Osteoblast (primary cell): ENCODE results near the gene CHCHD3. TPM values are rescaled to one million over a fixed set of nuclear protein-coding genes. Genes with fewer than 3 reads are reported as not detected.
"Not testable (repeated sequence)": the region's sequence is repeated elsewhere in the genome, so short reads cannot be mapped to it uniquely, and the experiment has no call there.

ENCODE experiments used
- DNase-seq: peaks from one replicate; pipeline ENCODE4 v3.0.0; 2011; ENCODE audit warnings: low spot score, mixed read lengths; ENCODE audit not compliant: insufficient read length; ENCODE audit errors: missing footprints
- H2AFZ ChIP-seq: 2 replicates; pipeline ENCODE4 v1.6.0; 2011; ENCODE audit warnings: mild to moderate bottlenecking, low read length
- H3K27ac ChIP-seq: 2 replicates; pipeline ENCODE4 v1.5.1; 2011; ENCODE audit warnings: mild to moderate bottlenecking, low read depth, low read length, moderate library complexity
- H3K27me3 ChIP-seq: 2 replicates; pipeline ENCODE4 v1.6.0; 2012; ENCODE audit warnings: mild to moderate bottlenecking, control low read depth, inconsistent platforms, low read length, moderate library complexity; ENCODE audit not compliant: insufficient read depth
- H3K36me3 ChIP-seq: 2 replicates; pipeline ENCODE4 v1.5.1; 2011; ENCODE audit warnings: mild to moderate bottlenecking, low read length, control low read depth, moderate library complexity; ENCODE audit not compliant: insufficient read depth
- H3K4me1 ChIP-seq: 2 replicates; pipeline ENCODE4 v1.5.1; 2011; ENCODE audit warnings: mild to moderate bottlenecking, low read length, control low read depth, moderate library complexity; ENCODE audit not compliant: insufficient read depth
- H3K4me2 ChIP-seq: 2 replicates; pipeline ENCODE4 v1.6.0; 2011; ENCODE audit warnings: mild to moderate bottlenecking, low read length; ENCODE audit not compliant: insufficient read depth
- H3K4me3 ChIP-seq: fragments of 200-600 bp; sonication (generic); 3 replicates; pipeline ENCODE4 v1.5.1; 2012; ENCODE audit warnings: mild to moderate bottlenecking, low read length, inconsistent platforms; ENCODE audit not compliant: insufficient read depth
- H3K79me2 ChIP-seq: 2 replicates; pipeline ENCODE4 v1.6.0; 2012; ENCODE audit warnings: mild to moderate bottlenecking, low read length, control low read depth, inconsistent platforms; ENCODE audit not compliant: insufficient read depth
- H3K9me3 ChIP-seq: 2 replicates; pipeline ENCODE4 v1.5.1; 2011; ENCODE audit warnings: low read depth, low read length, control low read depth
- H4K20me1 ChIP-seq: 2 replicates; pipeline ENCODE4 v1.6.0; 2012; ENCODE audit warnings: mild to moderate bottlenecking, low read length, control low read depth; ENCODE audit not compliant: insufficient read depth
- total RNA-seq: library from RNA; depleted of rRNA; stranded (reverse); fragments of >200 nt; gene quantifications from 2 replicates; pipeline ENCODE4 v1.2.3, GENCODE V29; 2012
- TF ChIP-seq, protein P1 (sequence below): IDR thresholded peaks from 2 replicates; pipeline ENCODE4 v1.5.1; 2011; ENCODE audit warnings: mild to moderate bottlenecking, low read depth, low read length, moderate library complexity; ENCODE audit errors: extremely low read depth

The CHCHD3 gene
- total RNA-seq, 1 donor: 89.8 TPM

DNA sequence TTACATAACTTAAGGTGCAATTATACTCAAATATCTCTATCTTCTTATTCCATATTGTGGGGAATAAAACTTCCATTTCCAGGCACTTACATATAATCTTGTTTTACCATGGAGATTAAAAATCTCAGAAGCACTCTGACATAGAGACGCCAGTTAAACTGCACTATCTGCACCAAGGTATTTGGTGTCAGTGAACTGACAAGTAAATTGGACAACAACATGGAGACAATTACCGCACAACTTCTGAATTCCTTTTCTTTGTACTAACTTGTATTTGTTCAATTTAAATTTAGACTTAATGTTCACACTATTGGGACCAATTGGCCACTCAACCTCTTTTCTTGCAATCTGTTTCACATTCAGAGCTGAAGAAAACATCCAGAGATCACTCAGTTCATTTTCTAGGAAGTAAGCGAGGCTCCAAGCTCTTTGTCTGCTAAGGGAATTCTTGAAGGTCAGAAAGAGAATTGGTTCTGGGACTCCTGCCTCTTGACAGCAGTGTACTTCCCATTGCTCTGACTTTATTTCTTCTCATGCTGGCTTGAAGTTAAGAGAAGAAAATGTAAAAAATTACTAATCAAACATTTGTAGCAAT is 184.7 kb downstream of the CHCHD3 start:
- Histone ChIP-seq H3K4me1 (no peaks in the 10 kb centered on the region), H3K27me3 (no peaks in the 10 kb centered on the region), H3K79me2 (no peaks in the 10 kb centered on the region), H3K27ac (no peak overlapping the region), H2AFZ (no peak overlapping the region), H4K20me1 (no peaks in the 10 kb centered on the region), H3K36me3 (no peaks in the 10 kb centered on the region), H3K4me3 (no peak overlapping the region), H3K4me2 (no peak overlapping the region), H3K9me3 (no peaks in the 10 kb centered on the region)
- no peak for DNase-seq
- TF ChIP-seq, protein P1, sequence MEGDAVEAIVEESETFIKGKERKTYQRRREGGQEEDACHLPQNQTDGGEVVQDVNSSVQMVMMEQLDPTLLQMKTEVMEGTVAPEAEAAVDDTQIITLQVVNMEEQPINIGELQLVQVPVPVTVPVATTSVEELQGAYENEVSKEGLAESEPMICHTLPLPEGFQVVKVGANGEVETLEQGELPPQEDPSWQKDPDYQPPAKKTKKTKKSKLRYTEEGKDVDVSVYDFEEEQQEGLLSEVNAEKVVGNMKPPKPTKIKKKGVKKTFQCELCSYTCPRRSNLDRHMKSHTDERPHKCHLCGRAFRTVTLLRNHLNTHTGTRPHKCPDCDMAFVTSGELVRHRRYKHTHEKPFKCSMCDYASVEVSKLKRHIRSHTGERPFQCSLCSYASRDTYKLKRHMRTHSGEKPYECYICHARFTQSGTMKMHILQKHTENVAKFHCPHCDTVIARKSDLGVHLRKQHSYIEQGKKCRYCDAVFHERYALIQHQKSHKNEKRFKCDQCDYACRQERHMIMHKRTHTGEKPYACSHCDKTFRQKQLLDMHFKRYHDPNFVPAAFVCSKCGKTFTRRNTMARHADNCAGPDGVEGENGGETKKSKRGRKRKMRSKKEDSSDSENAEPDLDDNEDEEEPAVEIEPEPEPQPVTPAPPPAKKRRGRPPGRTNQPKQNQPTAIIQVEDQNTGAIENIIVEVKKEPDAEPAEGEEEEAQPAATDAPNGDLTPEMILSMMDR: no peak

- no peaks in the 10 kb centered on the region for H3K4me1 ChIP-seq
- no peak overlapping the region for H3K4me3 ChIP-seq
- H3K79me2 ChIP-seq: no peaks in the 10 kb centered on the region
- H2AFZ ChIP-seq: no peak overlapping the region
- no peaks in the 10 kb centered on the region for H4K20me1 ChIP-seq
- no peak for DNase-seq
- H3K27me3 ChIP-seq: no peaks in the 10 kb centered on the region
- no peak overlapping the region for H3K4me2 ChIP-seq
- no peaks in the 10 kb centered on the region for H3K36me3 ChIP-seq
- H3K9me3 ChIP-seq: no peaks in the 10 kb centered on the region
- TF ChIP-seq, protein P1: no peak
- H3K27ac ChIP-seq: no peak overlapping the region
Measured at GRCh38 chr7:132895231-132895630, 186.7 kb downstream of the CHCHD3 start.

- Histone ChIP-seq H4K20me1 (no peaks in the 10 kb centered on the region), H2AFZ (no peak overlapping the region), H3K27ac (no peak overlapping the region), H3K4me2 (no peak overlapping the region), H3K4me3 (no peak overlapping the region), H3K9me3 (no peaks in the 10 kb centered on the region), H3K27me3 (no peaks in the 10 kb centered on the region), H3K36me3 (no peaks in the 10 kb centered on the region), H3K79me2 (no peaks in the 10 kb centered on the region), H3K4me1 (no peaks in the 10 kb centered on the region)
- no peak for DNase-seq
- TF ChIP-seq, protein P1: no peak
Measured at GRCh38 chr7:132893560-132893959, 188.3 kb downstream of the CHCHD3 start.

DNA sequence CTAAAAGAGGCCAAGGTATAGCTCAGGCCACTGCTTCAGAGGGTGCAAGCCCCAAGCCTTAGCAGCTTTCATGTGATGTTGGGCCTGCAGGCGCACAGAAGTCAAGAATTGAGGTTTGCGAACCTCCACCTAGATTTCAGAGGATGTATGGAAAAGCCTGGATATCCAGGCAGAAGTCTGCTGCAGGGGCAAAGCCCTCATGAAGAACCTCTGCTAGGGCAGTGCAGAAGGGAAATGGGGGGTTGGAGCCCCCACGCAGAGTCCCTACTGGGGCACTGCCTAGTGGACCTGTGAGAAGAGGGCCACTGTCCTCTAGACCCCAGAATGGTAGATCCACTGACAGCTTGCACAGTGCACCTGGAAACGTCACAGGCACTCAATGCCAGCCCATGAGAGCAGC is 189.1 kb downstream of the CHCHD3 start:
- H3K79me2 ChIP-seq, H3K9me3 ChIP-seq, H3K4me1 ChIP-seq, H3K4me3 ChIP-seq, H2AFZ ChIP-seq, H3K27me3 ChIP-seq, H4K20me1 ChIP-seq, DNase-seq, H3K36me3 ChIP-seq, H3K4me2 ChIP-seq, H3K27ac ChIP-seq: not testable (repeated sequence)
